Measurements from ENCODE around the gene NEIL3.
A peak's percentile ranks its signal among the peaks of the same experiment; 100 is the strongest.
"Not testable (repeated sequence)": the region's sequence is repeated elsewhere in the genome, so short reads cannot be mapped to it uniquely, and the experiment has no call there.

NEIL3 gene

GRCh38 chr4:177302371-177303100 lies 7.1 kb upstream of the NEIL3 start:
- no peak for DNase-seq (ENCODE audit: low spot score)

DNA sequence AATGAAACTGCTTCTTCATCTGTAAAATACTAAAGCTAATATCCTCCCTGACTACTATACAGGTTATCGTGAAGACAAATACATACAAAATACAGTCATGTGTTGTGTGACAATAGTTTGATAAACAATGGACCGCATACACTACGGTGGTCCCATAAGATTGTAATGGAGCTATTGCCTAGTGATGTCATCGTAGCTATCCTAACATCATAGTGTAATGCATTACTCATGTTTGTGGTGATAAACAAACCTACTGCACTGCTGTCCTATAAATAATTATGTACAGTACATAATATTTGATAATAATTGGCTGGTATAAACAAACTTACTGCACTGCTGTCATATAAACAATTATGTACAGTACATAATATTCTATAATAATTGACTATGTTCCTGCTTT lies 5.6 kb upstream of the NEIL3 start:
- DNase-seq (ENCODE audit: low spot score), result no peak

GRCh38 chr4:177304864-177305263 lies 4.8 kb upstream of the NEIL3 start:
- not testable (repeated sequence) for DNase-seq (ENCODE audit: low spot score)

DNA sequence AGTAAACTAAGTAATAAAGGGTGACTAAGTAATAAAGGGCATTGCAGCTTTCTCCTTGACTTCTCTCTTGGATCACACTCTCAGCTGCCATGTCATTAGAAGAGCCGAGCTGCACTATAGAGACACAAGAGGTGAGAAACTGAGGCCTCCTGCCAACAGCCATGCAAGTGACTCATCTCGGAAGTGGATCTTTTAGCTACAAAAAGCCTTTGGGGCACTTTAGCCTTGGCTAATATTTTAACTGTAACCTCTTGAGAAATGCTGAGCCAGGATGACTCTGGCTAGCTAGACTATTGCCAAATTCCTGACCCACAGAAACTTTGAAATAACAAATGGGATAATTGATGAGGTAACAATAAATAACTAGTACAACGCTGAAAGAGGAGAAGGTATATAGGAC lies 1.5 kb upstream of the NEIL3 start:
- no peak for DNase-seq (ENCODE audit: low spot score)

DNA sequence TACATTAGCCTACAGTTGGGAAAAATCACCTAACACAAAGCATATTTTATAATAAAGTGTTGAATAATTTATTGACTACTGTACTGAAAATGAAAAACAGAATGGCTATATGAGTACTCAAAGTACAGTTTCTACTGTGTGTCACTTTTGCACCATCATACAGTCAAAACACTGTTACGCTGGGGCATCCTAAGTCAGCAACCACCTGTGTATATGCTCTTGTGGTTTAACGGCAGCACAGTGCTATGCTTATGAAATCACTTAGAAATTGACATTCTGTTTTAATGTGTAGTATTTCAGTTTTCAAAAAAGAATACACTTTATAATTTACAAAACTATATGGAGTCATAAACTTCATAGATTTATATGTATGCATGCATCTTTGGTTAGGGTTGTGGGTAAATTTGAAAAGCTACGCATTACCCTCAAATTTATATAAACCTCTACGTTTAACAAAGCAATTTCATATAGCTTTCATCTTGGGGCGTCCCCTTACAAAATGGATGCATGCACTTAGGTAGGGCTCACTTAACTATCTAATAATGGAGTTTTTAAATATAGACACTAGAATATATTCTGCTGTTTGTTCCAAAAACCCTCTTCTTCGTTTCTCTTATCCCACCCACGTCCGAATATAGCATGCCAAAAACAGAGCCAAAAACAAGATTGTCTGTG lies 690 bp upstream of the NEIL3 start:
- no peak for DNase-seq (ENCODE audit: low spot score)

- DNase-seq (ENCODE audit: low spot score), result no peak
Measured at GRCh38 chr4:177311589-177311988, 1.9 kb downstream of the NEIL3 start.

DNA sequence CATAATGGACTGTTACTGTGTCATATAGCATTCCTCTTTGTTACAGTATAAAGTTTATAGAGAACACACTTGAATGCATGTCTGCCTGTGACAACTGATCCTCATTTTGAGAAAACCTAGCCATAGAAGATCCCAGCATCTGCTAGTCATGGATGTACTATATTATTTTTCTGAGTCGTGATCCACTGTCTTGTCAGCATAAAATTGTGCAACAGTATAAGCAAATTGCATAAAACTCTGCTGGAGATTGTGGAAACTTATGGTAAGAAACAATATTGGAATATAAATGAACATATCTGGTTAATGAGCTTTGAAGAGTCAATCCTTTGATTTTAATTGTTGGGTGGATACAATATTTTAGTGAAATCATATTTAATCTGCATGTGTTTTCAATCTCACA lies 3.6 kb downstream of the NEIL3 start:
- no peak for DNase-seq (ENCODE audit: low spot score)

DNA sequence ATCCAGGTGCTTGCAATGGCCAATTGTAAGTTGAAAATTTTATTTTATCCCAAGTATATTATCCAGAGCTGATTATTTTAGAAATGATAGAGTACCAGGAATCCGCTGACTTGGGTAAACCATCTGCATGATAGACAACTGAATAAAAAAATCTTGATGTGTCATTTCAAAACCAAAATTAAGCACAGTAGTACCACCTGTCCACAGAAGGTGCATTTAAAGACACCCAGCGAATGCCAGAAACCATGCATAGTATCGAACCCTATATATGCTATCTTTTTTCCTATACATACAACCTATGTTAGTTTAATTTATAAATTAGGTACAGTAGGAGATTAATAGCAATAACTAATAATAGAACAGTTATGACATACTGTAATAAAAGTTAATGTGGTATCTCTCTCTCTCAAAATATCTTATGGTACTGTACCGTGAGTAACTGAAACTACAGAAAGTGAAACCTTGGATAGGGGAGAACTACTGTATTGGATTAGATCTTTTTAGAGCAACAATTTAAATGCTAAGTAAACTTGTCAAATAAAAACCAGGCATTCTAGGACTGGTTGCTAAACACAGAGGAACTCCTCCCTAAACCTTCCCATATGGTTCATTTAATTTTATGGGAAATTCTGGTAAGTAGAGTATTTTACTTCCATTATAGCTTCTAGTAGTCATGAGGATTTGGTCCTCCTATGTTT lies 6.2 kb downstream of the NEIL3 start:
- DNase-seq (ENCODE audit: low spot score), result no peak

GRCh38 chr4:177320721-177321120 lies 11.0 kb downstream of the NEIL3 start:
- no peak for DNase-seq (ENCODE audit: low spot score)

DNA sequence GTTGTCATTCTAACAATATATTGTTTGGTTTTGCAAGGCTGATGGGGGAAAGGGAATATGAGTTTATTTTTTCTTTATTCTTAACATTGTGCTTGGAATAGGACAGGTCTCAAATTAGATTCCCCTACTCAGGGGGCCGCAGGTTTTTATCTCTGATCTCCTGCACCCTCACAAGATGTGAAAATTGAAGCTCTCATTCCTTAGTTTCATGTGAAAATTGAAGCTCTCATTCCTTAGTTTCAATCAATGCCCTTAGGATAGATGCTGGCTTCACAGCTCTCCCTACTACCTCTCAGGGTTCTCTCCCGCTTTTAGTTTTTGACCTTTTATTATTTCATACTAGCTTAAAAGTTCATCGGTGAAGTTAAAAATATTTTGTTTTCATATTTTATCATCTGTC lies 12.0 kb downstream of the NEIL3 start:
- no peak for DNase-seq (ENCODE audit: low spot score)

GRCh38 chr4:177322266-177322665 lies 12.6 kb downstream of the NEIL3 start:
- no peak for DNase-seq (ENCODE audit: low spot score)

- no peak for DNase-seq (ENCODE audit: low spot score)
Measured at GRCh38 chr4:177322881-177323280, 13.2 kb downstream of the NEIL3 start.

GRCh38 chr4:177323416-177323815 lies 13.7 kb downstream of the NEIL3 start:
- no peak for DNase-seq (ENCODE audit: low spot score)

DNA sequence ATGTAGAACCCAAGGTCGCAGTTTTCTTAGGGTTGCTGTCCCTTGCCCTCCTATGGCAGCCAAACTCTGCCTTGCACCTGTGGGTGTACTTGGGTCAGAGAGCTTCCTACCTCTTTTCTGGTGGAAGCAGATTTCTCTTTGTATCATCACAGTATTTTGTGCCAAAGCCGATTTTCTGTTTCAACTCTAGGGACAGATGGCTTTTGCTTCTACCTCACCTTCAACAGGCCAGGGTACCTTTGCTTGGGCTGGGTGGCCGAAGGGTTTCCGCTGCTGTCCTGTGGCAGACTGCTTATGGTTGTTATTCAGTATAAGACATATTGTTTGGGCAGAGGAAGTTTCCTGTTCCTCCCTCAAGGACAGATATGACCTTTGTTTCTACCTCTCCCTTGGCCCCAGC lies 22.4 kb downstream of the NEIL3 start:
- no peak for DNase-seq (ENCODE audit: low spot score)

GRCh38 chr4:177339477-177340374 lies 30.1 kb downstream of the NEIL3 start:
- peak; percentile 43 for DNase-seq (ENCODE audit: low spot score)

- no peak for DNase-seq (ENCODE audit: low spot score)
Measured at GRCh38 chr4:177348348-177348747, 38.7 kb downstream of the NEIL3 start.

DNA sequence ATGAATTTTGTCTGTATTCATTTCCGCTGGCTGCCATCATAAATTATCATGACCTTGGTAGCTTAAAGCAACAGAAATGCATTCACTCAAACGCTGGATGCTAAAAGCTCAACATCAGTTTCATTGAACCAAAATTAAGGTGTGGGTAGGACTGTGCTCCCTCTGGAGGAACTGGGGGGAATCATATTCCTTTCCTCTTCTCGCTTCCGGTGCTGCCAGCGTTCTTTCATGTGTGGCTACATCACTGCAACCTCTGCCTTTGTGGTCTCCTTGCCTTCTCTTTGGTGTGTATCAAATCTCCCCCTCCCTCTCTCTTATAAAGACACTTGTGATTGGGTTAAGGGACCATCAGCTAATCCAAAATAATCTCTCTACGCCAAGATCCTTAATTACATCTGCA lies 39.5 kb downstream of the NEIL3 start:
- DNase-seq (ENCODE audit: low spot score), result no peak

DNA sequence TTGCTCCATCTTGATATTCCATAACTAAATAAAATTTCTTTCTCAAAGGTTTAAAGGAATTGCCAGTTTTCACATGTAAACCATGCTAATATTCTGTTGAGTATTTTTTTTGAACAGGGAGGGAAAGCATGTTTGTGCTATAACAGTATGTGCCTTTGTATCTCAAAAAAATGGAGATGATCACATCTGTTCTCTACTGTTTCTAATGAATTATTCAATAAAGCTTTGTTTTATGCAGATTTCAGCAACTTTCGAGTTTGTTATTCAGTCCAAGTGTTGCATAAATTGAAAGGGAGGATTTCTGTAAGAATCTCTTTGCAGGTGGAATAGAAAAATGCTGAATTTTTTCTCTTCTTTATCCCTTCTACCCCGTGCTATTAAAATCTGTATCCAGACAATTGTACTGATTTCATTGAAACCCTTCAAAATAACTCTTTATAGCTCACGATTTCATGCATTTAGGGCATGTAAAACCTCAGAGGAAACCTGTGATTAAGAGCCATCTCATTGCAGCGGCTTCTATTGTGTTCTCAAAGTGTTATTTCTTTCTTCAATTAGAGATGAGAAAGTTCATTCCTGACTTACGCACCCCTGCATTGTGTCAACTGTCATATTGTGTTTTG lies 42.1 kb downstream of the NEIL3 start:
- no peak for DNase-seq (ENCODE audit: low spot score)

GRCh38 chr4:177356206-177356605 lies 46.5 kb downstream of the NEIL3 start:
- DNase-seq (ENCODE audit: low spot score), result no peak

GRCh38 chr4:177356921-177357320 lies 47.2 kb downstream of the NEIL3 start:
- no peak for DNase-seq (ENCODE audit: low spot score)

GRCh38 chr4:177367336-177367735 lies 57.7 kb downstream of the NEIL3 start:
- no peak for DNase-seq (ENCODE audit: low spot score)

DNA sequence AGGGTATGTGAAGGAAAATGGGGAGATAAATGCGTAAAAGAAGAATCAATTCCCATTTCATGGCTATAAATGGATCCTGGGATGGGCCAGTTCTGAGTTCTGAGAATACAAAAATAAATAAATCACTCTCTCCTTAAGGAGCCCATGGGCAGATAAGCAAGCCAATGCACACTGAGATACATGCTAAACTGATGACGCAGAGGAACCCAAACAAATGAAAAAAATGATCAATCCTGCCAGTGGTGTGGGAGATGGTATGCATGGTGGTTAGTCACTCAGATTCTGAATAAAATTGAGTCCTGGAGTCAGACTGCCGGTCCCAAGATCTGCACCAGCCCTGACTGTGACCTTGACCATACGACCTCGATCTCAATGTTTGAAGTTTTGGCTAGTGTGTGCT lies 59.7 kb downstream of the NEIL3 start:
- no peak for DNase-seq (ENCODE audit: low spot score)

Measured in SW480 (cell line).